HepG2 (cell line): ENCODE data around the gene SH2B2. TPM values are rescaled to one million over a fixed set of nuclear protein-coding genes. Genes with fewer than 3 reads are reported as not detected.

Experiments used
- CHCHD3 ChIP-seq: sonication (generic); formaldehyde crosslinking; IDR thresholded peaks from 2 replicates; pipeline ENCODE4 v1.8.0; 2022; ENCODE audit warnings: mild to moderate bottlenecking, missing genetic modification reagents, moderate library complexity
- DBP ChIP-seq: sonication (generic); formaldehyde crosslinking; IDR thresholded peaks from 2 replicates; pipeline ENCODE4 v1.4.0; 2020; ENCODE audit warnings: missing genetic modification reagents; ENCODE audit errors: not compliant biosample characterization
- DMTF1 ChIP-seq: sonication (generic); formaldehyde crosslinking; IDR thresholded peaks from 2 replicates; pipeline ENCODE4 v1.4.0; 2020; ENCODE audit warnings: mild to moderate bottlenecking, missing genetic modification reagents
- ETV6 ChIP-seq: sonication (generic); formaldehyde crosslinking; conservative IDR thresholded peaks from 2 replicates; pipeline ENCODE4 v1.4.0; 2020; ENCODE audit warnings: missing genetic modification reagents
- HCFC1 ChIP-seq: fragments of 150-350 bp; IDR thresholded peaks from 2 replicates; pipeline ENCODE4 v1.6.1; 2014; ENCODE audit warnings: low read depth, low read length
- HMGXB4 ChIP-seq, 2 experiments: sonication (generic) in 1 of 2; formaldehyde crosslinking in 1 of 2; IDR thresholded peaks; 2 replicates each; pipeline versions ENCODE4 v1.4.0 to v1.6.1; 2018 to 2020; ENCODE audit warnings: missing genetic modification reagents in 2 of 2, borderline replicate concordance in 1 of 2, low read depth in 1 of 2, mild to moderate bottlenecking in 1 of 2, missing biosample characterization in 1 of 2
- SALL1 ChIP-seq: sonication (generic); formaldehyde crosslinking; IDR thresholded peaks from 2 replicates; pipeline ENCODE4 v1.8.0; 2022; ENCODE audit warnings: mild to moderate bottlenecking, missing genetic modification reagents
- SATB2 ChIP-seq: sonication (generic); formaldehyde crosslinking; IDR thresholded peaks from 2 replicates; pipeline ENCODE4 v1.5.0; 2020; ENCODE audit warnings: missing genetic modification reagents
- TBX2 ChIP-seq: sonication (generic); formaldehyde crosslinking; IDR thresholded peaks from 2 replicates; pipeline ENCODE4 v1.5.0; 2020; ENCODE audit warnings: missing genetic modification reagents, mild to moderate bottlenecking, borderline replicate concordance
- ZFP41 ChIP-seq: sonication (generic); formaldehyde crosslinking; IDR thresholded peaks from 2 replicates; pipeline ENCODE4 v1.4.0; 2020; ENCODE audit warnings: mild to moderate bottlenecking, missing genetic modification reagents, borderline replicate concordance
- ZNF124 ChIP-seq: sonication (generic); formaldehyde crosslinking; IDR thresholded peaks from 2 replicates; pipeline ENCODE4 v1.4.0; 2020; ENCODE audit warnings: missing genetic modification reagents
- ZNF142 ChIP-seq: sonication (generic); formaldehyde crosslinking; IDR thresholded peaks from 2 replicates; pipeline ENCODE4 v1.4.0; 2020; ENCODE audit warnings: missing genetic modification reagents
- ZNF740 ChIP-seq: sonication (generic); formaldehyde crosslinking; IDR thresholded peaks from 2 replicates; pipeline ENCODE4 v1.4.0; 2020; ENCODE audit warnings: missing genetic modification reagents
- ZSCAN20 ChIP-seq: sonication (generic); formaldehyde crosslinking; IDR thresholded peaks from 2 replicates; pipeline ENCODE4 v1.4.0; 2020; ENCODE audit warnings: missing genetic modification reagents, mild to moderate bottlenecking, borderline replicate concordance
- polyA plus RNA-seq, 8 experiments: library from polyadenylated mRNA; depleted of rRNA in 3 of 8; stranded (reverse) in 7 of 8; unstranded in 1 of 8; fragments of >200 nt; fragmentation: Illumina TruSeq in 4 of 8; extraction: Trizol in 4 of 8; gene quantifications; 2 replicates each; pipeline versions ENCODE4 v1.2.1 to v1.2.3, GENCODE V29; 2011 to 2016; ENCODE audit warnings: low read depth in 4 of 8, missing spikeins in 1 of 8, mixed read lengths in 1 of 8; ENCODE audit not compliant: insufficient read depth in 1 of 8
- total RNA-seq, 5 experiments: library from RNA; depleted of rRNA; stranded (reverse); fragments of >200 nt; fragmentation: Illumina TruSeq; extraction: Trizol; gene quantifications; 2 replicates each; pipeline ENCODE4 v1.2.3, GENCODE V29; 2016; ENCODE audit warnings: low read depth in 1 of 5

SH2B2 gene
- total and polyA plus RNA-seq, 2 of the 13 experiments (the other 11 are each of a cell fraction or from before 2014, with no cell fraction given): 0.46 to 1.3 TPM

GRCh38 chr7:102296179-102296438 is 9.4 kb downstream of the SH2B2 start (continued):
- TF ChIP-seq ZNF142 (CRISPR knock-in tag) (no peak), DMTF1 (CRISPR knock-in tag) (no peak), HCFC1 (no peak), SATB2 (CRISPR knock-in tag) (no peak), CHCHD3 (no peak), ETV6 (CRISPR knock-in tag) (no peak), ZSCAN20 (no peak), TBX2 (CRISPR knock-in tag) (no peak), DBP (CRISPR knock-in tag) (no peak), ZNF740 (CRISPR knock-in tag) (no peak), ZFP41 (CRISPR knock-in tag) (no peak), HMGXB4 (CRISPR knock-in tag; IDR thresholded peaks at IDR 0.05; ENCODE audit: borderline replicate concordance in 1 of 2, low read depth in 1 of 2) (no peak), SALL1 (no peak), ZNF124 (CRISPR knock-in tag) (no peak)
